Mesothelial cell of epicardium (in vitro differentiated cells): Measurements from ENCODE around the gene RPIA. TPM values are rescaled to one million over a fixed set of nuclear protein-coding genes. Genes with fewer than 3 reads are reported as not detected.

Source experiments
- DNase-seq, 2 experiments: peaks; one replicate each; pipeline ENCODE4 v3.0.0; 2021; ENCODE audit warnings: low spot score in 2 of 2; ENCODE audit not compliant: unreplicated experiment in 2 of 2
- H3K27ac Mint-ChIP-seq: 2 replicates; pipeline ENCODE4 v1.8.0; 2021; ENCODE audit warnings: mixed read lengths
- H3K27me3 Mint-ChIP-seq: 2 replicates; pipeline ENCODE4 v1.8.0; 2021; ENCODE audit warnings: low read depth, mixed read lengths
- H3K36me3 Mint-ChIP-seq: 2 replicates; pipeline ENCODE4 v1.8.0; 2021; ENCODE audit warnings: mixed read lengths
- H3K4me1 Mint-ChIP-seq: 2 replicates; pipeline ENCODE4 v1.8.0; 2021; ENCODE audit warnings: mixed read lengths
- H3K4me3 Mint-ChIP-seq: 2 replicates; pipeline ENCODE4 v1.8.0; 2021; ENCODE audit warnings: mild to moderate bottlenecking, moderate library complexity, mixed read lengths
- H3K9me3 Mint-ChIP-seq: 2 replicates; pipeline ENCODE4 v1.8.0; 2021; ENCODE audit warnings: mixed read lengths
- total RNA-seq: library from RNA; stranded (reverse); gene quantifications from 3 replicates; pipeline ENCODE4 v1.2.1, GENCODE V29; 2021
- TF ChIP-seq, protein P1 (sequence below): fragments of 200-600 bp; sonication (generic); IDR thresholded peaks from one replicate; pipeline ENCODE4 v1.5.0; 2021; ENCODE audit warnings: antibody characterized with exemption; ENCODE audit not compliant: unreplicated experiment

The RPIA gene
- total RNA-seq, 1 donor from 2014 or later: 22.5 TPM

DNA sequence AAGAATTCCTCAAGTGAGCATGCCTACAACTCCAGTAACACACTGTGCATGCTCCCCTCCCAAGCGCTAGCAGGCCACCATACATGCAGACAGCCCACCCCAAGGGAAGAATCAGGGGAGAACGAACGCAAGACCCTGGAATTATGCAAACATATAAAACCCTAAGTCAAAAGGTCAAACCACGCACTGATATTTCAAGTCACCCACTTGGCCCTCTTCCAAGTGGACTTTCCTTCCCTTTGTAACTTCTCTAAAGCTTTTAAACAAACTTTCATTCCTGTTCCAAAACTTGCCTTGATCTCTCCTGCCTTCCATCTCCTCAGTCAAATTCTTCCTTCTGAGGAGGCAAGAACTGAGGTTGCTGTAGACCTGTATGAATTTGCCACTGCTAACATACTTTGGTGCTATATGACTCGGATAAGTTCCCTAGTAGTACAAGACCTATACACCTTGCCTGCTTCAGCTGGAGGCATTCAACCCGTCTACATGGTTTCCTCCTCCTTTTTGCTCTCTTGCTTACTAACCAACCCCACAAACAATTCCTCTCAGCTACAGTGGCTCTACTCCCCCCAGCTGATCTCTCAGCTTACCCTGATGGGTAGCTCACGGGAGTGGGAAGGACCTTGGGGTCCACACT lies 11.1 kb upstream of the RPIA start:
- Mint-ChIP-seq H3K9me3 (peaks cover 26% of the 10 kb centered on the region), H3K4me3 (no peak overlapping the region), H3K27me3 (no peaks in the 10 kb centered on the region), H3K4me1 (peaks cover 7% of the 10 kb centered on the region), H3K36me3 (peaks cover 12% of the 10 kb centered on the region), H3K27ac (no peak overlapping the region)
- no peak for DNase-seq
- TF ChIP-seq, protein P1, sequence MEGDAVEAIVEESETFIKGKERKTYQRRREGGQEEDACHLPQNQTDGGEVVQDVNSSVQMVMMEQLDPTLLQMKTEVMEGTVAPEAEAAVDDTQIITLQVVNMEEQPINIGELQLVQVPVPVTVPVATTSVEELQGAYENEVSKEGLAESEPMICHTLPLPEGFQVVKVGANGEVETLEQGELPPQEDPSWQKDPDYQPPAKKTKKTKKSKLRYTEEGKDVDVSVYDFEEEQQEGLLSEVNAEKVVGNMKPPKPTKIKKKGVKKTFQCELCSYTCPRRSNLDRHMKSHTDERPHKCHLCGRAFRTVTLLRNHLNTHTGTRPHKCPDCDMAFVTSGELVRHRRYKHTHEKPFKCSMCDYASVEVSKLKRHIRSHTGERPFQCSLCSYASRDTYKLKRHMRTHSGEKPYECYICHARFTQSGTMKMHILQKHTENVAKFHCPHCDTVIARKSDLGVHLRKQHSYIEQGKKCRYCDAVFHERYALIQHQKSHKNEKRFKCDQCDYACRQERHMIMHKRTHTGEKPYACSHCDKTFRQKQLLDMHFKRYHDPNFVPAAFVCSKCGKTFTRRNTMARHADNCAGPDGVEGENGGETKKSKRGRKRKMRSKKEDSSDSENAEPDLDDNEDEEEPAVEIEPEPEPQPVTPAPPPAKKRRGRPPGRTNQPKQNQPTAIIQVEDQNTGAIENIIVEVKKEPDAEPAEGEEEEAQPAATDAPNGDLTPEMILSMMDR: no peak

DNA sequence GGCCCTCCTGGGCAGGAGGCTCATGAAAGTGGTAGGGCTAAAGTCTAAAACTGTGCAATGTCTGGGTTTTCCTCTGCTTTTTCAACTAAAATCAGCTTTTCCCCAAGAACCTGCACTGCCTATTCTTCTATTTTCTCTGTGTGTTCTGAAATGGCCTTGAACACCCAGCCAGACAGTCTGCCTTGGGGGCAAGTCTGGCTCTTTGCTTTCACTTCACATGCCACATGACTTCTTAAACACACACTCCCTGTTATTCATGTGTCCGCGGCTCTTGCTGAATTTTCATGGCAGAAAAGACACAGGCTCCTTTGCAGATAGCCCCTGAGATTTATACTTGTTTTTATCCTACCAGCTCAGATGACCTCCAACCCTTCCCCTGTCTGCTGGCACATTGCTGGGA lies 10.6 kb upstream of the RPIA start:
- Mint-ChIP-seq H3K4me3 (no peak overlapping the region), H3K27ac (no peak overlapping the region), H3K27me3 (no peaks in the 10 kb centered on the region), H3K9me3 (peaks cover 32% of the 10 kb centered on the region), H3K36me3 (peaks cover 16% of the 10 kb centered on the region), H3K4me1 (peaks cover 7% of the 10 kb centered on the region)
- no peak for DNase-seq
- TF ChIP-seq, protein P1: no peak

DNA sequence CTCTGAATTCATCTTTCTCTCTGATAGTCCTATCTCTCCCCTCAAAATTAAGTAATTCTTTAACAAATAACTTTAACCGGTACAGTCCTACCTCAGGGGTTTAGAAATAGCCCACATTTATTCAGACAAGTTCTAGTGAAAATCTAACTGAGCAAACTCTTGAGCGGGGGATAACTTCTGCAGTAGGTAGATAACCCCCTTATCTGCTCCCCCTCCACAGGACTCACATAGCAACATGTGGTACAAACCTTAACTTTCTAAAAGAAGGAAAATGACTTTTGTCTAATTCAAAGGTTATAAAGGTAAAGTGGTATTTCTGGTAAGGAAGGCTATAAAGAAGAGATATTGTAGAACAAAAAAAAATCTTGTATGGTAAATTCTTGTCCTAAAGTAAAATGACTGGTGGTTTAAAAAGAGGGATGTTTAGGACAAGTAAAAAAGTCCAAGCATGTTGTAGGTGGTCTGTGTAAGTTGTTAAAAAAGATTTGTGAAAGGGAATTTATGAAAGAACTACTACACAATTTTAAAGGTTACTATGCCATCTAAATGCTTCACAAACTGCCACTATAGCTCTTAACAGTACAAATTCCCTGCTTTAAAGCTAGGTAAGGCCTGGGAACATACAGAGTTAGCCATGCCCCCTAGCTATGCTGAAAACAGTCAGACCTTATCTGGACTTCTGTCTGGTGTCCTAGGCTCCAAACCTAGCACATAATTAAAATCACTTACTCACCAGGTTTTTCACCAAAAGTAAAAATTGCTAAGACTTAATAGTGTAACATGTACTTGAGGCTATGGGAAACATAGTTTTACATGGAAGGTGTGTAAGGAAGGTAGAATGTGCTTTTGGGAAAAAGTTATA lies 8.1 kb upstream of the RPIA start:
- peaks cover 2% of the 10 kb centered on the region for H3K4me1 Mint-ChIP-seq
- H3K27ac Mint-ChIP-seq: no peak overlapping the region
- TF ChIP-seq, protein P1: no peak
- no peak overlapping the region for H3K4me3 Mint-ChIP-seq
- peaks cover 21% of the 10 kb centered on the region for H3K36me3 Mint-ChIP-seq
- H3K9me3 Mint-ChIP-seq: peaks cover 51% of the 10 kb centered on the region
- H3K27me3 Mint-ChIP-seq: no peaks in the 10 kb centered on the region
- no peak for DNase-seq

DNA sequence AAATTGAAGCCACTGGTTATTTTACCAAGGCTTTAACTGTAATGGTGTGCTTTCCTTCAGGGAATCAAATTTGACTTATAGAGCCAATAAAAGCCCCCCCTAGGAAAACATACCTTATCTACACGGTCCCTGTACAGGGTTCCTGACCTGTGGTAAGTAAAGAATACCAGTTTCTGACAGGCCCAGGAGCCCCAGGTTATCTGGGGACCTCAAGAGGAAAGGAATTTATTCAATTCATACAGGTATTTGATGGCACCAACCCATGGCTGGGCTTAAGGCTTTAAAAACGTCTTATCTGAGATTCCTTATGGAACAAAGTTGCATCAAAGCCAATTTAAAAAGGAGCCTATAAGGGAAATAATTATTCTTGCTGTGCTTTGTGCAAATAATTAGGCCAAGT lies 7.0 kb upstream of the RPIA start:
- TF ChIP-seq, protein P1: no peak
- Mint-ChIP-seq H3K27me3 (no peaks in the 10 kb centered on the region), H3K27ac (no peak overlapping the region), H3K4me1 (peaks cover under 1% of the 10 kb centered on the region), H3K9me3 (peaks cover 55% of the 10 kb centered on the region), H3K4me3 (no peak overlapping the region), H3K36me3 (peaks cover 24% of the 10 kb centered on the region)
- DNase-seq: no peak

DNA sequence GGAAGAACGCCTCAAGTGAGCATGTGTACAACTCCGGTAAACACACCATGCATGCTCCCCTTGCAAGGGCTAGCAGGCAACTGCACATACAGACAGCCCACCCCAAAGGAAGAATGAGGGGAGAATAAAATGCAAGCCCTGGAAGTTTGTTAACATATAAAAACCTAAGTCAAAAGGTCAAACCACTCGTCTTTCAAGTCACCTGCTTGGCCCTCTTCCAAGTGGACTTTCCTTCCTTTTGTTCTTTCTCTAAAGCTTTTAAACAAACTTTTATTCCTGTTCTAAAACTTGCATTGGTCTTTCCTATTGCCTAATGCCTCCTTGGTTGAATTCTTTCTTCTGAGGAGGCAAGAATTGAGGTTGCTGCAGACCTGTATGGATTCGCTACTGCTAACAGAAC lies 5.2 kb upstream of the RPIA start:
- H3K9me3 Mint-ChIP-seq: peaks cover 63% of the 10 kb centered on the region
- peaks cover 29% of the 10 kb centered on the region for H3K36me3 Mint-ChIP-seq

More for the DNA sequence above, 5.2 kb upstream of the RPIA start:
- Mint-ChIP-seq H3K27ac (no peak overlapping the region), H3K4me1 (peaks cover 18% of the 10 kb centered on the region), H3K27me3 (no peaks in the 10 kb centered on the region), H3K4me3 (no peak overlapping the region)
- DNase-seq: no peak
- TF ChIP-seq, protein P1: no peak
